ENCODE data around the gene CLCNKA.
"Not testable (repeated sequence)": the region's sequence is repeated elsewhere in the genome, so short reads cannot be mapped to it uniquely, and the experiment has no call there.

Gene CLCNKA

GRCh38 chr1:16017461-16018303 lies 4.2 kb upstream of the CLCNKA start, which contains the start of gene HSPB7:
HSPB7 (minus strand) TSS chr1:16018043; CDS start chr1:16017963, 80 bp downstream.
- no peak for DNase-seq (ENCODE audit: low read depth in 2 of 2)

DNA sequence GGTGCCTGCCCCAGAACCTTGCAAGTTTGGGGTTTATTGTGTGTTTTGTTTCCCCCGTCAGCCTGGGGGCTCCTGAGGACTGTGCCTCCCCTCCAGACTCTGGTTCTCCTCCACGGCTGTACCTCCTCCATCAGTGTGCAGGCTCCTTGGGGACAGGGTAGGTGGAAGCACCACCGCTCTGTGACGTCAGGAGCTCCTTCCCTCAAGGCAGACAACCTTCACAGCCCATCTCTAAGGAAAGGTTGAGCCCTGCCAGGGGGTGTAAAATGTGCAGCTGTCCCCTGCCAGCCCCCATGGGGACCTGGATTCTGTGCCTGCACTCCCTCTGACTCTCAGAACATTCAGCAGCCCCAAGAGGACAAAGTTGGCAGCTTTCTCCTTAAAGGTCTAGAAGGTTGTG lies 3.5 kb upstream of the CLCNKA start:
- no peak for DNase-seq (ENCODE audit: low read depth in 2 of 2)

GRCh38 chr1:16018749-16019643 lies 2.8 kb upstream of the CLCNKA start:
- no peak for DNase-seq (ENCODE audit: low read depth in 2 of 2)

- DNase-seq (ENCODE audit: low read depth in 2 of 2), result no peak
These were observed 2.1 kb upstream of the CLCNKA start for GRCh38 chr1:16019644-16020277.

DNA sequence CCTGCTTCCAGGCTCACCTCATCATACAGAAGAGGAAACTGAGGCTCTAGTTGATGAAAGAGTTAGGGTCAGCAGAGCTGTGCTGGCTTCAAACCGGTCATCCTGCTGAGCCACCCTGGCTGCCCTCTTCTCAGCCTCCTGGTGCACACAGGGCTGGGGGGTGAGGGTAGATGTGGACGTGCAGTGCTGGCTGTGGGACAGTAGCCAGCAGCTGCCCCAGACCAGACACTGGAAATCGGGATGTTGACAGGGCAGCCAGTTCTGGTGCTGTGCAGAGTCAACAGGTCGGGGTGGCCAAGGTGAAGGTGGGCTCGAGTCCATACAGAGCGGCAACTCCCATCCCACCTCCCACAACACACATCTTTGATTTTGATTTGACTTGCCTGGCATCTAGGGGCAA lies 1.5 kb upstream of the CLCNKA start:
- no peak for DNase-seq (ENCODE audit: low read depth in 2 of 2)

GRCh38 chr1:16020878-16021277 lies 958 bp upstream of the CLCNKA start:
- DNase-seq (ENCODE audit: low read depth in 2 of 2), result not testable (repeated sequence)

GRCh38 chr1:16022393-16022792 lies 557 bp downstream of the CLCNKA start:
- DNase-seq (ENCODE audit: low read depth in 2 of 2), result no peak

DNA sequence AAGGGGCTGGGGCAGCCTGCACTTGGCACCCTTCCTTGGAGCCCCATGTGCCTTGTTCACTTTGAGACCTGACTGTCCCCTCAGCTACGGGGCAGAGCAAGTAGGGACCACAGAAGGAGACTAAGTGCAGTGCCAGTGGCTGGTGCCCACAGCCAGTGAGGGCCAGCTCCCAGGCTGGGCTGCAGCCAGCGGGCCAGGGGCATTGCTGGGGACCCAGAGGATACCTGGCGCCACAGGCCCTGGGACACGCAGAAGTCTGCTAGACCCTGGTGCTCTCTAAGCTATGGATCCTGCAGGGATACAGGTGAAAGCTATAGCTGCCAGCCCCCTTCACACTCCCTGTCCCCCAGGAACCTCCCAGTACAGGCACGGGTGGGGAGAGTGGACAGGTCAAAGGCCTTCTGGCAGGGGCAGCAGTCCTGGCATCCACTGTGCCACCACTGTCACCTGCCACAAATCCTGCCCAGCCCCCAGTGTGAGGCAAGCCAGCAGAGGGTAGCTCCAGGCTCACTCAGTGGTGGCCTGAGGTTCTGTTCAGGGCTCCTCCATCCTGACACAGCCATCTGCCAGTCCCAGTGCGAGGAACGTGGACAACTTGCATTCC lies 1.3 kb downstream of the CLCNKA start:
- no peak for DNase-seq (ENCODE audit: low read depth in 2 of 2)

DNA sequence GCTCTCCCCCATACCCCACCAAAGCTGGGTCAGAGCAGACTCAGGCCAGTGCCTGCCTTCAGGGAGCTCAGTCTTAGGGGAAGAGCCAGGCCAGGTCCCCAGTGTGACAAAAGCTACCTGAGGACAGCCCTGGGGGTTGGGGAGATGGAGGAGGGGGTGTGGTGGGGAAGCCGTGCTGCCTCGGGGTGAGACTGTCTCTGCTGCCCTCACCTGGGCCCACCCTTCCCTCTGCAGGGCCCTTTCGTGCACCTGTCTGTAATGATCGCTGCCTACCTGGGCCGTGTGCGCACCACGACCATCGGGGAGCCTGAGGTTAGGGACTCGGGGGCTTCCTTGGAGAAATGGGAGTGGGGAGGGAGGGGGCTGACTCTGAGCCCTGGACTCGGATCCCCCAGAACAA lies 4.5 kb downstream of the CLCNKA start:
- DNase-seq (ENCODE audit: low read depth in 2 of 2), result not testable (repeated sequence)

DNA sequence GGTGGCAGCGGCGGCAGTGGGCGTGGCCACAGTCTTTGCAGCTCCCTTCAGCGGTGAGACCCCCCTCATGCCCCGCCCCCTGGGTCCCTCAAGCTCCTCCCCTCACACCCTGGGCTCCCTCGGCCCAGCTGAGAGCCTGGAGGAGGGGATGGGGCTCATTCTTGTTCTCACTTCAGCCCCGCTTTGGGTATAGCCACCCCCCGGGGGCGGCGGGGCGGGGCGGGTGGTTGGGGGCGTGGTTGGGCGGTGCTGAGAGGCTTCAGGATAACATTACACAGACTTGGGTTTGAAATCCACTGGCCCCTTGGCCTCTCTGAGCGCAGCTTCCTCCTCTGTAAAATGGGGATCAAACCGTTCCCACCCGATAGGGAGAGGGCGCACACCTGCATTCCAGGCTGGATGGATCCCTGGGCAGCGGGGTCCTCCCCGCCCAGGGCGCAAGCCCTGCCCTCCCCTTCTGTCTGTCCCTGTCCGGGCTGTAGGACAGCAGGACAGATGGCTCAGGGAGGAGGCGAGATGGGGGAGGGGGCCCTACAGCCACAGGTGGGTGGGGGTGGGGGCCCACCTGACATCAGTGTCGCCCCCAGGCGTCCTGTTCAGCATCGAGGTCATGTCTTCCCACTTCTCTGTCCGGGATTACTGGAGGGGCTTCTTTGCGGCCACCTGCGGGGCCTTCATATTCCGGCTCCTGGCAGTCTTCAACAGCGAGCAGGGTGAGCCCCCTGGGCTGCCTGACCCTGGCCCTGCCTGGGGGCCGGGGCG lies 5.1 kb downstream of the CLCNKA start:
- DNase-seq (ENCODE audit: low read depth in 2 of 2), result peak in 1 of 2 donors; percentile 9

- no peak for DNase-seq (ENCODE audit: low read depth in 2 of 2)
These were observed 6.6 kb downstream of the CLCNKA start for GRCh38 chr1:16028237-16029002.

GRCh38 chr1:16029003-16029268 lies 7.1 kb downstream of the CLCNKA start:
- DNase-seq (ENCODE audit: low read depth in 2 of 2), result not testable (repeated sequence)

DNA sequence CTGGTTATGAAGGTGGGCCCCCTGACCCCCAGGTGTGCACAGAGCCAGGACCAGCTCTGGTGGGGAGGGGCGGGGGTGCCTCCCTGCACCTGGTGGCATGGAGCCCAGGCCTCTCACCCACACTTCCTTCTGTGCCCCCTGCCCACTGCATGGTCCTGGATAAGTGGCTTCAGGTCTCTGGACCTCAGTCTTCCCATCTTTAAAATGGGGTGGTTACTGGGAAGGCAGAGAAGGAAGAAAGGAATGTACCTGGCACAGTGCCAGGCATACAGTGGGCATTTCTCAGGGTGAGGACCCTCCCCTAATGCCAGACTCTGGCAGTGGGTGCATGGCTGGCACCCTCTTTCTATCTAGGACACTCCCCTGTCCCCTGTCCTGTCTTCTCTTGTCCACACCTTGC lies 7.5 kb downstream of the CLCNKA start:
- no peak for DNase-seq (ENCODE audit: low read depth in 2 of 2)

- DNase-seq (ENCODE audit: low read depth in 2 of 2), result no peak
These were observed 9.7 kb downstream of the CLCNKA start for GRCh38 chr1:16031551-16031950.

DNA sequence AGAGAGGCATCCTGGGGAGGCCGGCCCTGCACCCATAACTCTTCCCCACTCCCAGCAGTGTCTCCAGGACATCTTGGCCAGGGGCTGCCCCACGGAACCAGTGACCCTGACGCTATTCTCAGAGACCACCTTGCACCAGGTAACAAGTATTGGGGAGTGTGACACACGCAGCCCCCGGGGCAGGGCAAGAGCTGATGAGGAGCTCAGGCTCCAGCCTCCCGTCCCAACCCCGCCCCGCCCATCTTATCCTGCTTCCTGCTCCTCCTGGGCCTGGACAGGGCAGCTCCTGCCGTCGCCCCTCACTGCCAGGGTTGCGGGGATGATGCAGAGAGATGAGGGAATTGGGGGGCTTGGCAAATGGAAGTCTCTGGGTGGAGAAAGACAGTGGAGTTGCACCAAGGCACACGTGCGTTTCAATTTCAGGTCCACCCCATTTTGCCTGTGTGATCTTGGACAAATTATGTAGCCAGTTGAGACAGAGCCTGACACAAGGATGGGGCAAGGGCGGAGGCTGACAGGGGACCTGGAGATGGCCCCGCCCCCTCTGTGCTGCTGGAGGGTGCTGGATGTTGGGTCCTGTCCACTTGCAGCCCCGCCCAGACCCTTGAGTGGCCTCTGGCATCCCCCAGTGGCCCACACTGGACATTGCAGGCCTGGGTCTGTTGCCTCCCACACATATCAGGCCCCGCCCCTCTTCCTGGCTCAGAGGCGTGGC lies 10.7 kb downstream of the CLCNKA start:
- peak; percentile 53 to 63 for DNase-seq (ENCODE audit: low read depth in 2 of 2)

GRCh38 chr1:16033103-16033632 lies 11.3 kb downstream of the CLCNKA start:
- DNase-seq (ENCODE audit: low read depth in 2 of 2), result not testable (repeated sequence)

DNA sequence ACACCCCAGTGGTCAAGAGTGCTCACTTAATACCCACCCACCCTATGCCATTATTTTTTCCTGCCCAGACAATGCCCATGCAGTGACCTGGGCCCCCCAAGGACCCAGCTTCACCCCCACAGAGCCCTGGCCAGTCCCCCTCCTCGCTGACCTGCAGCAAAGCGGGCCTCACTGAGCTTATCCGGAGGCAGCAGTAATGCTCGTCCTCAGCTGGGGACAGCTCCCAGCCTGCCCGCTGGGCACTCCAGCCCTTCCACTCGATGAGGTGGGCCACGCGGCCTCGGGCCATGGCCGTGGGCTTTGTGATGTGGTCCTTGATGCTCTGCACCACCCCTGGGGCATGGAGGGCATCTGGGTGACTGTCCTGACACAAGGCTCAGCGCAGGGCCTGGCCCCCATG lies 14.6 kb downstream of the CLCNKA start:
- DNase-seq (ENCODE audit: low read depth in 2 of 2), result not testable (repeated sequence)

DNA sequence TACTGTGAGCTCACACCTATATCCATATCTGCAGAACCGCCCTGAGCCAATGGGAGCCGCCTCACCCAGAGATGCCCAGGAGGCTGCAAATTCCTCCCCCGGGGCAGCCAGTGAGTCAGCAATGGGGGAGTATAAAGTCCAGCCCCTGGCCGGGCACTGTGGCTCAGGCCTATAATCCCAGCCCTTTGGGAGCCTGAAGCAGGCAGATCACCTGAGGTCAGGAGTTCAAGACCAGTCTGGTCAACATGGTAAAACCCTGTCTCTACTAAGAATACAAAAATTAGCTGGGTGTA lies 16.7 kb downstream of the CLCNKA start:
- no peak for DNase-seq (ENCODE audit: low read depth in 2 of 2)

DNA sequence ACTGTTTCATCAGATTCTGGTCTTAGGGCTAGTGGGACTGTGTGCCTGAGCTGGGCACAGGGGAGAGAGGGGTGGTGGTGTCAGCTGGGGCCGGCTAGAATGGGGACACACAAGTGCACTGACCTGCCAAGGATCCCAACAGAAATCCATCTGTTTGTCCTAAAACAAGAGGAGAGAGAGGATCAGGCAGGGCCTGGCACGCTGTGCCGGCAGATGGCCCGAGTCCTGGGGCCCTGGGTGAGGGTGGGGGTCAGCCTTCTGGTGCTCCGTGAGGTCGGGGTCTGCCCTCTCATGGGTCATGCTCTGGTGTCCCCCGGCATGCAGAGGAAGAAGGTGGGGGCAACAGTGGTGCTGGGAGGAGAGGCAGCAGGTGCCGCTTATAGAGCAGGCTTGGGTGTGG lies 18.0 kb downstream of the CLCNKA start:
- not testable (repeated sequence) for DNase-seq (ENCODE audit: low read depth in 2 of 2)

DNA sequence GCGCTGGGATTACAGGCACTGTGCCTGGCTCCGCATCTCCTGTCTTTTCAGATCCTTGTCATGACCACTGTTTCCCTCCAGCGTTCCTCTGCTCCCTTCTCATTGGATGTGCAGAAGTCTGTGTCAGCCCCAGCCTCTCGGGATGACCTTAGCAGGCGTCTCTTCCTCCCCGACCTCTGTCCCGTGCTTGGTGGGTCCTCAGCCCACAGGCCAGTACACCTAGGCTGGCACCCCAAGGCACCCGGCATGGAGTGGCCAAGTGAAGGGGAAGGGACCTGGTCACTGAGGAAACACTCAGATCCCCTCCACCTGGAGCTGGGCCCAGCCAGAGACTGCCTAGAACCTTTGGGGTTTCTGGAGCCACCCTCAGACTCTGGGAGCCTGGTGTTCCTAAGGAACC lies 19.4 kb downstream of the CLCNKA start:
- no peak for DNase-seq (ENCODE audit: low read depth in 2 of 2)
